ENCODE measurements around the gene CYTH1. TPM values are rescaled to one million over a fixed set of nuclear protein-coding genes. Genes with fewer than 3 reads are reported as not detected.

Gene CYTH1
- total RNA-seq, 1 experiment from 2014 or later = 20.0 TPM

- Mint-ChIP-seq H3K9me3 (no peaks in the 10 kb centered on the region), H3K27me3 (ENCODE audit: low read depth) (no peaks in the 10 kb centered on the region), H3K27ac (peak overlapping the region; percentile 80), H3K4me1 (peaks cover 7% of the 10 kb centered on the region), H3K36me3 (peaks cover 48% of the 10 kb centered on the region), H3K4me3 (no peak overlapping the region)
- ChIA-PET CTCF (no interaction called here), POLR2A (no interaction called here)
- DNase-seq (ENCODE audit: low spot score) (no peak), ATAC-seq (no peak)
- no peak for TF ChIP-seq ZNF396 (CRISPR knock-in tag; IDR thresholded peaks at IDR 0.05; ENCODE audit: borderline replicate concordance)
- TF ChIP-seq ESRRA (CRISPR knock-in tag; IDR thresholded peaks at IDR 0.05; ENCODE audit: borderline replicate concordance) = no peak
- no peak for TF ChIP-seq STAT6 (CRISPR knock-in tag; conservative IDR thresholded peaks at IDR 0.05; ENCODE audit: low read depth)
- no peak for TF ChIP-seq E2F5 (CRISPR knock-in tag; IDR thresholded peaks at IDR 0.05)
- TF ChIP-seq MLX (CRISPR knock-in tag; IDR thresholded peaks at IDR 0.05) = no peak
- TF ChIP-seq PREB (CRISPR knock-in tag; IDR thresholded peaks at IDR 0.05; ENCODE audit: borderline replicate concordance) = no peak
- TF ChIP-seq, protein P1, sequence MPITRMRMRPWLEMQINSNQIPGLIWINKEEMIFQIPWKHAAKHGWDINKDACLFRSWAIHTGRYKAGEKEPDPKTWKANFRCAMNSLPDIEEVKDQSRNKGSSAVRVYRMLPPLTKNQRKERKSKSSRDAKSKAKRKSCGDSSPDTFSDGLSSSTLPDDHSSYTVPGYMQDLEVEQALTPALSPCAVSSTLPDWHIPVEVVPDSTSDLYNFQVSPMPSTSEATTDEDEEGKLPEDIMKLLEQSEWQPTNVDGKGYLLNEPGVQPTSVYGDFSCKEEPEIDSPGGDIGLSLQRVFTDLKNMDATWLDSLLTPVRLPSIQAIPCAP (CRISPR knock-in tag; IDR thresholded peaks at IDR 0.05) = no peak
- TF ChIP-seq, protein P2, sequence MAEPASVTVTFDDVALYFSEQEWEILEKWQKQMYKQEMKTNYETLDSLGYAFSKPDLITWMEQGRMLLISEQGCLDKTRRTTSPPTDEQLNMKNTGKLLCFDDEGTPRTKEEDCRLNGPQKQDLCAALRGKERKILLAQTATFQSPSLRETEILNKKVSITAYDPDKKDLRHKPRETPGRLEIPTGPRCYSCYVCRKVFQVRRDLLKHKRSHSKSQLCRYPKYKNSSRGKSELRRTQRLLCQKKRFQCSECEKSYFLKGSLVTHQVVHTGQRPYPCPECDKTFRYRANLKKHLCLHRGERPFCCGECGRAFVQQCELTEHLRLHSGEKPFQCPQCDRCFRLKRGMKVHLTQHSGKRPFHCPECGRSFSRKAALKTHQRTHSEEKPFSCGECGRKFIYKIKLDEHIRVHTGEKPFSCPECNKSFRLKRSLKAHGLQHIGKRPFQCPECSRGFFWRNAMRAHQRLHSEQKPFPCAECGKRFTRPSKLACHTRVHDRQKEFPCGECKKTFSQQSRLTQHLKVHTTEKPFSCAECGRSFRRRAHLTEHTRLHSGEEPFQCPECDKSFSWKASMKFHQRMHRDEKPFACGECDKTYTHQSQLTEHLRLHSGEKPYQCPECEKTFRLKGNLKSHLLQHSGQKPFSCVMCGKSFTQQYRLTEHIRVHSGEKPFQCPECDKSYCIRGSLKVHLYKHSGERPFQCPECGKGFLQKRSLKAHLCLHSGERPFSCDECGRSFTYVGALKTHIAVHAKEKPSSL (CRISPR knock-in tag; conservative IDR thresholded peaks at IDR 0.05) = no peak
- no peak for TF ChIP-seq CDX4 (CRISPR knock-in tag; IDR thresholded peaks at IDR 0.05; ENCODE audit: borderline replicate concordance)
- TF ChIP-seq, protein P3, sequence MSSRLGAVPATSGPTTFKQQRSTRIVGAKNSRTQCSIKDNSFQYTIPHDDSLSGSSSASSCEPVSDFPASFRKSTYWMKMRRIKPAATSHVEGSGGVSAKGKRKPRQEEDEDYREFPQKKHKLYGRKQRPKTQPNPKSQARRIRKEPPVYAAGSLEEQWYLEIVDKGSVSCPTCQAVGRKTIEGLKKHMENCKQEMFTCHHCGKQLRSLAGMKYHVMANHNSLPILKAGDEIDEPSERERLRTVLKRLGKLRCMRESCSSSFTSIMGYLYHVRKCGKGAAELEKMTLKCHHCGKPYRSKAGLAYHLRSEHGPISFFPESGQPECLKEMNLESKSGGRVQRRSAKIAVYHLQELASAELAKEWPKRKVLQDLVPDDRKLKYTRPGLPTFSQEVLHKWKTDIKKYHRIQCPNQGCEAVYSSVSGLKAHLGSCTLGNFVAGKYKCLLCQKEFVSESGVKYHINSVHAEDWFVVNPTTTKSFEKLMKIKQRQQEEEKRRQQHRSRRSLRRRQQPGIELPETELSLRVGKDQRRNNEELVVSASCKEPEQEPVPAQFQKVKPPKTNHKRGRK (CRISPR knock-in tag; IDR thresholded peaks at IDR 0.05; ENCODE audit: borderline replicate concordance) = no peak
- no peak for TF ChIP-seq RORB (CRISPR knock-in tag; IDR thresholded peaks at IDR 0.05)
- TF ChIP-seq NR3C1 (CRISPR knock-in tag; conservative IDR thresholded peaks at IDR 0.05; ENCODE audit: low read depth) = no peak
- no peak for TF ChIP-seq TP53 (CRISPR knock-in tag; IDR thresholded peaks at IDR 0.05)
- TF ChIP-seq SP1 (CRISPR knock-in tag; conservative IDR thresholded peaks at IDR 0.05) = no peak
- no peak for TF ChIP-seq CREB1 (CRISPR knock-in tag; IDR thresholded peaks at IDR 0.05)
- TF ChIP-seq ZMAT4 (CRISPR knock-in tag; IDR thresholded peaks at IDR 0.05) = no peak
- no peak for TF ChIP-seq KAT7 (CRISPR knock-in tag; IDR thresholded peaks at IDR 0.05; ENCODE audit: borderline replicate concordance)
- TF ChIP-seq FOXP1 (CRISPR knock-in tag; IDR thresholded peaks at IDR 0.05; ENCODE audit: borderline replicate concordance) = no peak
- TF ChIP-seq USF2 (CRISPR knock-in tag; IDR thresholded peaks at IDR 0.05) = no peak
- TF ChIP-seq SMAD3 (CRISPR knock-in tag; IDR thresholded peaks at IDR 0.05; ENCODE audit: borderline replicate concordance) = no peak
These were observed 10.0 kb upstream of the CYTH1 start for GRCh38 chr17:78791840-78792709.

Measured in WTC11 (cell line).